GM13976 (cell line): ENCODE data around the gene KRT3.

ENCODE experiments used
- DNase-seq: peaks from one replicate; pipeline ENCODE4 v3.0.0; 2012; ENCODE audit warnings: low spot score
- in situ Hi-C: fragments of 300-500 bp; cut with MboI; formaldehyde crosslinking; loops from one replicate; pipeline ENCODE4 v1.12.0; 2022; ENCODE audit warnings: low sequenced_read_pairs, mixed read lengths, inconsistent platforms; ENCODE audit not compliant: unreplicated experiment
- TF ChIP-seq, protein P1 (sequence below): IDR thresholded peaks from 2 replicates; pipeline ENCODE4 v1.5.1; 2012; ENCODE audit warnings: borderline replicate concordance, mild to moderate bottlenecking; ENCODE audit not compliant: insufficient read depth; ENCODE audit errors: extremely low read depth, missing control alignments, control extremely low read depth

Gene KRT3

DNA sequence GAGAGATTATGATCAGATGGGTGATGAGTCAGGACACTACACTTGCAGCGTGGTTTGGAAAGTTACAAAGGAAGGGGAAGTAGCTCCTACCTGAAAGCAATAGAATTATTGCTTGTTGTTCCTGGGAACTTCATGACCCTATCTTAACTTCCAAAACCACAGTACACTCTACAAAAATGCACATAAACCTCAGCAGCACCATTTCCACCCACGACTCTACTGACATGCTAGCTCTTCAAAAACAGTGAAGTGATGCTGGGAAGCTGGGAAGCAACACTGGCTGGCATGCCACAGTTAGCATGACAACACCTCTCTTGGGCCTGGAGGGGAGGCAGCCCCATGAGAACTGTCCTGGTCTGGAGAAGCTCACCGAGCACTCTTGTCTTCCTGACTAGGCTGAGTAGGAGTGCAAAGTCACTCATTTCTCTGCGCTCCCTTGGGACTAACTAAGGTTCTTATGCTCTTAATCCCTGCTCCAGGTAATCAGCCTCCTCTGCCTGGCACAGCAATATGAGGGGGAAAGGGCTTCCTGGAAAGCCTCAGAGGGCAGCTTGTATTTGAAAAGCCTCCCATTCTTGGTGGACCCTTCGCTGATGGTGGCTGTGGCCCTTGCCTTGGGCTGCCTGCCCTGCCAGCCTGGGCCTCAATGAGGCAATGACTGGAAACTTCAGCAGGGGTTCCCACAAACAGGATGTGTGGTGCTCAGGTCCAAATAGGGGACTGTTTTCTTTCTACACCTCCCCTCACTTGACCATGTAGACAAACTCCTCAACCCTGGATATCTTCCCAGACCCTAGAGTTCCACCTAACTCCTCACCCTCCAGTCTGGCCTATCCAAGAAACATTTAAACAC, 1.2 kb downstream of the KRT3 start:
- no peak for DNase-seq
- TF ChIP-seq, protein P1, sequence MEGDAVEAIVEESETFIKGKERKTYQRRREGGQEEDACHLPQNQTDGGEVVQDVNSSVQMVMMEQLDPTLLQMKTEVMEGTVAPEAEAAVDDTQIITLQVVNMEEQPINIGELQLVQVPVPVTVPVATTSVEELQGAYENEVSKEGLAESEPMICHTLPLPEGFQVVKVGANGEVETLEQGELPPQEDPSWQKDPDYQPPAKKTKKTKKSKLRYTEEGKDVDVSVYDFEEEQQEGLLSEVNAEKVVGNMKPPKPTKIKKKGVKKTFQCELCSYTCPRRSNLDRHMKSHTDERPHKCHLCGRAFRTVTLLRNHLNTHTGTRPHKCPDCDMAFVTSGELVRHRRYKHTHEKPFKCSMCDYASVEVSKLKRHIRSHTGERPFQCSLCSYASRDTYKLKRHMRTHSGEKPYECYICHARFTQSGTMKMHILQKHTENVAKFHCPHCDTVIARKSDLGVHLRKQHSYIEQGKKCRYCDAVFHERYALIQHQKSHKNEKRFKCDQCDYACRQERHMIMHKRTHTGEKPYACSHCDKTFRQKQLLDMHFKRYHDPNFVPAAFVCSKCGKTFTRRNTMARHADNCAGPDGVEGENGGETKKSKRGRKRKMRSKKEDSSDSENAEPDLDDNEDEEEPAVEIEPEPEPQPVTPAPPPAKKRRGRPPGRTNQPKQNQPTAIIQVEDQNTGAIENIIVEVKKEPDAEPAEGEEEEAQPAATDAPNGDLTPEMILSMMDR, result no peak
- in situ Hi-C loops, result no loop called here

DNA sequence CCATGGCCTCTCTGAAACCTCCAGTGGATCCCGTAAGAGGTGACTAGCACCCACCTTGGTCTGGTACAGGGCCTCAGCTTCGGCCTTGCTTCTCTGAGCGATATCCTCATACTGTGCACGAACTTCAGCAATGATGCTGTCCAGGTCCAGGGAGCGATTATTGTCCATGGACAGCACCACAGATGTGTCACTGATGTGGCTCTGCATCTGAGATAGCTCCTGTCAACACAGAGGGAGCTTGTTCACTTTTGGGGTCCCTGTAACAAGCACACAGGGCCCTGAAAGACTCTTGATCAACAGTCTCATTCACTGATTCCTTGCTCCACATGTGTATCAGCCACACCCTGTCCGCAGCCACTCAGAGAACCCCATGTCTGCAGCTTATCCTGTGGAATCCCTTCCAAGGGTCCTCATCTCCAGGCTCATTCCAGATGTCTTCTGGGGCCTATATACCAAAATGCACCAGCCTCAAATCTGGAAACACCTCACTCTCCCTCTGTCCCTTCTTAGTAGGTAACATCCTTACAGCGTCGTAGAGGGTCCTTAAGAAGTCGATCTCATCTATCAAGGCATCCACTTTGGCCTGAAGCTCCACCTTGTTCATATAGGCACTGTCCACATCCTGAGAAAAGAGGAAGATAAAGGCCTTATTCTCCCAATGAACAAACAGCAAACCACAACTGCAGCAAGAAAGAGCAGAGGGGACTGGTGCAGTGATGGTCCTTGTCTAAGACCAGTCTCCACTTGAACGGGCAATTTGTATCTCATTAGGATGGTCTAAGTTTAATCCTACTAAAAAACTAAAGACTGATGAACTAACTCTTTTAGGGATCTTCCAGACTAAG, 3.5 kb downstream of the KRT3 start:
- DNase-seq, result no peak
- TF ChIP-seq, protein P1, result no peak
- in situ Hi-C loops, result no loop called here

- TF ChIP-seq, protein P1, result no peak
- no peak for DNase-seq
- in situ Hi-C loops, result no loop called here
Observed at GRCh38 chr12:52791271-52792184, 4.4 kb downstream of the KRT3 start.

DNA sequence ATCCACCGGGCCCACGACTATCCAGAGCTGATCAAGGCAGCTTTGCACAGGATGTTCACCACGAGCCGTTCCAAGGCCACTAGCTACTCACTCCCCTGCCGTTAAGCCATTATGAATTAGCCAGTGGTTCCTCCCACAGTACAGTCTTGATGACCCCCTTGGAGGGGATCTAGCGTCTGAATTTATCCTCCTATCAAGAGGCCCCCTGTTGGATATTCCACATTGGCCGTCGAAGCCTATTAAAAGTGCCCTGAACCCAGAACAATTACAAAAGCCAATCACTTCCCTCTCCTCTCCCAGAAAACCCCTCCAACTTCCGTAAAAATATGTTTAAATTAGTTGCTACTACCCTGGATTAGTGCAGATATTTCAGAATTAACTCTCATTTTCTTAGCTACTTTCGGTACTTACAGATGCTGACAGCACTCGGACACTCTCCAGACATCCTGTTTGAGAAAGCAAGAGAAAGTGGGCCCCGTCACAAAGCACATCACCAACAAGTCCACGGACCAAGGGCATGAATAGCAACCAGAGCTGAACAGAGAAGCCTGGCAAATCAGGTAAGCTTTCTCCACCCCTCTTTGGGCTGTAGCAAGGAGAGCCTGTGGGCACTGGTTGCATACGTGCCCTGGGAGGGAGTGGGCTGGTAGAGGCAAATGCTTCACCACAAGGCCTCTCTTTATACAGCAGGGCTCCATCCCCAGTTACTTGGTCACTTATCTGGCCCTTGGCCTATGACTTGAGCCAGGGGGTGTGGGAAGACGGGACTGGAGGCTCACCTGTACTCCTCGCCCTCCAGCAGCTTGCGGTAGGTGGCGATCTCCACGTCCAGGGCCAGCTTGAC, 5.3 kb downstream of the KRT3 start:
- in situ Hi-C loops, result no loop called here
- DNase-seq, result no peak
- TF ChIP-seq, protein P1, result no peak

- TF ChIP-seq, protein P1, result no peak
- DNase-seq, result no peak
- in situ Hi-C loops, result no loop called here
Observed at GRCh38 chr12:52789637-52790426, 6.1 kb downstream of the KRT3 start.
